Trophoblast cell (in vitro differentiated cells and primary cell): ENCODE results near the gene TEX38.
A peak's percentile ranks its signal among the peaks of the same experiment; 100 is the strongest.
"Not testable (repeated sequence)": the region's sequence is repeated elsewhere in the genome, so short reads cannot be mapped to it uniquely, and the experiment has no call there.

Experiments
- DNase-seq, 2 donors: peaks; one replicate each; pipeline ENCODE4 v3.0.0-alpha.2; 2016
- H2AFZ ChIP-seq: 2 replicates; pipeline ENCODE4 v1.6.1; 2013; ENCODE audit warnings: low read length, moderate library complexity, mild to moderate bottlenecking; ENCODE audit not compliant: insufficient read depth, poor library complexity
- H2AK5ac ChIP-seq: 2 replicates; pipeline ENCODE4 v1.6.1; 2013; ENCODE audit warnings: mild to moderate bottlenecking, low read length
- H2BK120ac ChIP-seq: 2 replicates; pipeline ENCODE4 v1.6.1; 2013; ENCODE audit warnings: low read length, mild to moderate bottlenecking, moderate library complexity; ENCODE audit not compliant: insufficient read depth, poor library complexity
- H2BK12ac ChIP-seq: 2 replicates; pipeline ENCODE4 v1.6.1; 2013; ENCODE audit warnings: mild to moderate bottlenecking, low read length, moderate library complexity
- H2BK5ac ChIP-seq: 2 replicates; pipeline ENCODE4 v1.6.1; 2013; ENCODE audit warnings: low read length, low read depth, moderate library complexity, mild to moderate bottlenecking; ENCODE audit not compliant: poor library complexity
- H3K14ac ChIP-seq: 2 replicates; pipeline ENCODE4 v1.6.1; 2013; ENCODE audit warnings: mild to moderate bottlenecking, low read length
- H3K18ac ChIP-seq: 2 replicates; pipeline ENCODE4 v1.6.1; 2013; ENCODE audit warnings: mild to moderate bottlenecking, low read length
- H3K23ac ChIP-seq: 2 replicates; pipeline ENCODE4 v1.6.1; 2013; ENCODE audit warnings: low read length
- H3K27ac ChIP-seq: 2 replicates; pipeline ENCODE4 v1.5.1; 2013; ENCODE audit warnings: low read depth, mild to moderate bottlenecking, inconsistent platforms, low read length, moderate library complexity
- H3K27me3 ChIP-seq: 2 replicates; pipeline ENCODE4 v1.6.1; 2013; ENCODE audit warnings: inconsistent platforms, mild to moderate bottlenecking, low read length, moderate library complexity; ENCODE audit not compliant: insufficient read depth
- H3K36me3 ChIP-seq, 2 experiments: 1 replicate in 1 of 2; 2 replicates in 1 of 2; pipeline ENCODE4 v1.6.1; 2013; ENCODE audit warnings: low read length in 2 of 2, mild to moderate bottlenecking in 2 of 2, moderate library complexity in 1 of 2; ENCODE audit not compliant: insufficient read depth in 2 of 2, control insufficient read depth in 1 of 2
- H3K4ac ChIP-seq: 2 replicates; pipeline ENCODE4 v1.6.1; 2013; ENCODE audit warnings: low read depth, mild to moderate bottlenecking, low read length, moderate library complexity
- H3K4me1 ChIP-seq, 2 experiments: 1 replicate in 1 of 2; 2 replicates in 1 of 2; pipeline ENCODE4 v1.6.1; 2013; ENCODE audit warnings: low read length in 2 of 2, mild to moderate bottlenecking in 2 of 2, moderate library complexity in 1 of 2; ENCODE audit not compliant: insufficient read depth in 2 of 2, control insufficient read depth in 1 of 2
- H3K4me2 ChIP-seq: 2 replicates; pipeline ENCODE4 v1.6.1; 2013; ENCODE audit warnings: inconsistent platforms, mild to moderate bottlenecking, low read length, moderate library complexity
- H3K4me3 ChIP-seq: 2 replicates; pipeline ENCODE4 v1.5.1; 2013; ENCODE audit warnings: mild to moderate bottlenecking, low read depth, low read length, inconsistent platforms
- H3K79me1 ChIP-seq: one replicate; pipeline ENCODE4 v1.6.1; 2013; ENCODE audit warnings: low read length
- H3K79me2 ChIP-seq: 2 replicates; pipeline ENCODE4 v1.6.1; 2013; ENCODE audit warnings: low read length, mild to moderate bottlenecking; ENCODE audit not compliant: control insufficient read depth, insufficient read depth, poor library complexity
- H3K9ac ChIP-seq: 2 replicates; pipeline ENCODE4 v1.6.1; 2013; ENCODE audit warnings: mild to moderate bottlenecking, low read length
- H3K9me3 ChIP-seq: 2 replicates; pipeline ENCODE4 v1.6.1; 2013; ENCODE audit warnings: low read depth, mild to moderate bottlenecking, control low read depth, inconsistent platforms, low read length; ENCODE audit not compliant: insufficient read depth
- H4K12ac ChIP-seq: 2 replicates; pipeline ENCODE4 v1.6.1; 2013; ENCODE audit warnings: low read depth, mild to moderate bottlenecking, low read length, moderate library complexity
- H4K8ac ChIP-seq: 2 replicates; pipeline ENCODE4 v1.6.1; 2013; ENCODE audit warnings: low read depth, mild to moderate bottlenecking, low read length, moderate library complexity
- H4K91ac ChIP-seq: one replicate; pipeline ENCODE4 v1.6.1; 2013; ENCODE audit warnings: low read depth, mild to moderate bottlenecking, low read length, moderate library complexity
- WGBS: extraction: QIAGEN DNeasy Blood & Tissue Kit; methylation state at CpG from one replicate; pipeline ENCODE4 v1.1.7; 2013; ENCODE audit warnings: missing lambda C conversion rate; ENCODE audit not compliant: insufficient read length, insufficient coverage; ENCODE audit errors: extremely low coverage; 5-methylcytosine and 5-hydroxymethylcytosine counted together

The TEX38 gene

GRCh38 chr1:46650491-46650890 is 21.2 kb upstream of the TEX38 start:
- no peak overlapping the region for H3K27ac ChIP-seq
- no peak overlapping the region for H3K4me2 ChIP-seq
- no CpG with 5 or more reads among the region's 3 CpGs for WGBS
- no peak overlapping the region for H2BK5ac ChIP-seq
- H3K36me3 ChIP-seq = peaks cover 0 to 8% of the 10 kb centered on the region in 2 experiments
- no peak overlapping the region for H3K18ac ChIP-seq
- no peak overlapping the region for H4K12ac ChIP-seq
- no peak overlapping the region for H3K14ac ChIP-seq
- H4K8ac ChIP-seq = no peak overlapping the region
- no peak overlapping the region for H2AK5ac ChIP-seq
- H3K79me1 ChIP-seq = no peaks in the 10 kb centered on the region
- H3K23ac ChIP-seq = no peak overlapping the region
- no peak overlapping the region for H2BK120ac ChIP-seq
- H3K9me3 ChIP-seq = no peaks in the 10 kb centered on the region
- no peaks in the 10 kb centered on the region for H3K4me1 ChIP-seq
- no peak overlapping the region for H3K4me3 ChIP-seq
- H3K9ac ChIP-seq = no peak overlapping the region
- no peak overlapping the region for H4K91ac ChIP-seq
- H2AFZ ChIP-seq = no peak overlapping the region
- no peak overlapping the region for H2BK12ac ChIP-seq
- no peaks in the 10 kb centered on the region for H3K27me3 ChIP-seq
- H3K4ac ChIP-seq = no peak overlapping the region
- H3K79me2 ChIP-seq = no peaks in the 10 kb centered on the region
- DNase-seq = no peak

DNA sequence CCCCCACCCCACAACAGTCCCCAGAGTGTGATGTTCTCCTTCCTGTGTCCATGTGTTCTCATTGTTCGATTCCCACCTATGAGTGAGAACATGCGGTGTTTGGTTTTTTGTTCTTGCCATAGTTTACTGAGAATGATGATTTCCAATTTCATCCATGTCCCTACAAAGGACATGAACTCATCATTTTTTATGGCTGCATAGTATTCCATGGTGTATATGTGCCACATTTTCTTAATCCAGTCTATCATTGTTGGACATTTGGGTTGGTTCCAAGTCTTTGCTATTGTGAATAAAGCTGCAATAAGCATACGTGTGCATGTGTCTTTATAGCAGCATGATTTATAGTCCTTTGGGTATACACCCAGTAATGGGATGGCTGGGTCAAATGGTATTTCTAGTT is 20.5 kb upstream of the TEX38 start:
- H4K91ac ChIP-seq, H3K4me1 ChIP-seq, H3K23ac ChIP-seq, H2BK5ac ChIP-seq, H3K9ac ChIP-seq, H3K9me3 ChIP-seq, H3K4me2 ChIP-seq, H3K27me3 ChIP-seq, H2BK12ac ChIP-seq, H4K12ac ChIP-seq, H3K18ac ChIP-seq, H4K8ac ChIP-seq, H3K4ac ChIP-seq, H3K14ac ChIP-seq, H3K79me2 ChIP-seq, H3K36me3 ChIP-seq, H3K4me3 ChIP-seq, H3K27ac ChIP-seq, H2BK120ac ChIP-seq, DNase-seq, H3K79me1 ChIP-seq, H2AFZ ChIP-seq, H2AK5ac ChIP-seq: not testable (repeated sequence)
- WGBS = no CpG with 5 or more reads among the region's 3 CpGs

DNA sequence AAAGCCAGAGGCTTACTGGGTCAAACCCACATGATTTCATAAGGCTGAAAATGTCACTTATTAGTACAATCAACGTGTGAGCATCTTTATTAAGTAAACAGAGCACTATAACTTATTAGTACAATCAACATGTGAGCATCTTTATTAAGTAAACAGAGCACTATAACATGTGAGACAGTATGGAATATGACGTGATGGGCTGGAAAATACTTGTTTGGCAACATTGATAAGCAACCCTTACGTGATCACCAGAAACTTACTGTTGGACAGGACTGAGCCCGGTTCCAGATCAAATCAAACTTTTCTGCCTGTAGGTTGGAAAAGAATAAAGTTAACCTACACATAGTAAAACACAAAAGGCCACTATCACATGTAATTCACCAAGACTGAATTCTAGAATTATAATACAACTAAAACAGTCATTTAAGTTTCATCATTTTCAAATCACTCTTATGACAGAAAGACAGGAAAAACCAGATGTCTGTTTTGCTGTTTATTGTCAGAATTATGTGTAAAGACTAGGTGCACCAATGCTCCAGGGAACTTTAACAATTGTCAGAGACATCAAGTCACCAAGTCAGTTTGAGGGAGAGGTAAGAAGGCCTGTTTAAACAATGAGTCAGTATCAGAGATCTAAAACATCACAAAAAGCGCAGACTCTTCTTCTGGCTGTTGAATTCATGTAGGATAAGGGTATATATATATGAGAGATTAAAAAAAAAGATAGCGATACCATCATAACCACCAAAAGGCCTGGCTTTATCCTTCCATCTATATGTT is 19.1 kb upstream of the TEX38 start:
- Histone ChIP-seq H4K12ac (no peak overlapping the region), H3K9me3 (no peaks in the 10 kb centered on the region), H4K91ac (no peak overlapping the region), H3K4ac (no peak overlapping the region), H3K4me3 (no peak overlapping the region), H2BK120ac (no peak overlapping the region), H3K79me2 (no peaks in the 10 kb centered on the region), H2AFZ (no peak overlapping the region), H3K79me1 (no peaks in the 10 kb centered on the region), H3K4me1 (no peaks in the 10 kb centered on the region), H4K8ac (no peak overlapping the region), H3K18ac (no peak overlapping the region), H3K36me3 (peaks cover 0 to 8% of the 10 kb centered on the region in 2 experiments), H2AK5ac (no peak overlapping the region), H3K27me3 (no peaks in the 10 kb centered on the region), H3K23ac (no peak overlapping the region), H2BK12ac (no peak overlapping the region), H3K4me2 (no peak overlapping the region), H3K14ac (no peak overlapping the region), H3K27ac (no peak overlapping the region), H3K9ac (no peak overlapping the region), H2BK5ac (no peak overlapping the region)
- no CpG with 5 or more reads among the region's 6 CpGs for WGBS
- DNase-seq = peak in 1 of 2 donors; percentile 60

DNA sequence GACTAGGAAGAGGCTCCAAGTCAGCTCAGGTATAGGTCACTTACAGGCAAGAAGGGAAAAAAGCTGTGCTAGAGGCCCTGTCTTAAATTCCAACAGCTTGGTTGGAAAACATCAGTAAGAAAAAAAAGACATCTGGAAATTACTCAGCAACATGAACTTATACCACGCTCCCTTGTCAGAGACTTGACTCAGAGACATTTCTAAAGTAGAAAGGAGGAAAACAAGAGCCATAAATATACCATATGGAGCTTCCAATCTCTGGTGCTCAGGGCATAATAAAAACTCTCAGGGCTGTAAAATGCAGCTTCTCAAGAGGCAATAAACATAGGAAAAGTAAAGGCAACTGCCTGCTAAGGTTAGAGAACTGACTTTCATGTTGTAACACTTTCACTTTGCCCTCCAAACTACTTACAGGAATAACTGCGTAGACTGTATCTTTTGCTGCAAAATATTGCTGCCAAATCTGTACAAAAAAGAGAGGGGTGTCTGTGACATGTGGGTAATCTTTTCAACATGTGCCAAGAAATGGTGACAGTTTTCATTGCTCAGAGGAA is 18.2 kb upstream of the TEX38 start:
- Histone ChIP-seq H3K4me3 (no peak overlapping the region), H3K4ac (no peak overlapping the region), H3K79me2 (no peaks in the 10 kb centered on the region), H2AK5ac (no peak overlapping the region), H3K27me3 (no peaks in the 10 kb centered on the region), H3K79me1 (no peaks in the 10 kb centered on the region), H3K4me1 (no peaks in the 10 kb centered on the region), H2BK5ac (no peak overlapping the region), H4K12ac (no peak overlapping the region), H3K4me2 (no peak overlapping the region), H3K9ac (no peak overlapping the region), H2BK12ac (no peak overlapping the region), H3K18ac (no peak overlapping the region), H3K36me3 (peaks cover 0 to 8% of the 10 kb centered on the region in 2 experiments), H3K27ac (peak overlapping the region; percentile 10), H3K14ac (no peak overlapping the region), H2BK120ac (no peak overlapping the region), H4K8ac (no peak overlapping the region), H4K91ac (no peak overlapping the region), H3K9me3 (no peaks in the 10 kb centered on the region), H2AFZ (no peak overlapping the region), H3K23ac (no peak overlapping the region)
- WGBS = no CpG with 5 or more reads among the region's 2 CpGs
- DNase-seq = no peak
